Endothelial cell of umbilical vein (primary cell): ENCODE results near the gene PRRT1.

ENCODE experiments used
- CTCF ChIP-seq, 2 donors: IDR thresholded peaks; 1 replicate in 1 of 2; 2 replicates in 1 of 2; pipeline ENCODE4 v1.5.1; 2011; ENCODE audit warnings: low read length in 2 of 2, mild to moderate bottlenecking in 2 of 2, moderate library complexity in 2 of 2, control low read depth in 1 of 2, inconsistent platforms in 1 of 2, low read depth in 1 of 2; ENCODE audit not compliant: insufficient read depth in 1 of 2; ENCODE audit errors: extremely low read depth in 1 of 2
- EZH2 ChIP-seq: IDR thresholded peaks from 2 replicates; pipeline ENCODE4 v1.6.1; 2012; ENCODE audit warnings: borderline replicate concordance, low read depth, mild to moderate bottlenecking, moderate library complexity, low read length, inconsistent platforms; ENCODE audit not compliant: severe bottlenecking
- FOS ChIP-seq: IDR thresholded peaks from 2 replicates; pipeline ENCODE4 v1.6.1; 2011; ENCODE audit warnings: mild to moderate bottlenecking, low read length, moderate library complexity, borderline replicate concordance; ENCODE audit not compliant: insufficient read depth
- GATA2 ChIP-seq: IDR thresholded peaks from 2 replicates; pipeline ENCODE4 v1.7.0; 2011; ENCODE audit warnings: low read depth, mild to moderate bottlenecking, moderate library complexity, mixed read lengths, low read length; ENCODE audit not compliant: insufficient read length, insufficient read depth
- JUN ChIP-seq: IDR thresholded peaks from 2 replicates; pipeline ENCODE4 v1.6.1; 2011; ENCODE audit warnings: borderline replicate concordance, low read depth; ENCODE audit not compliant: insufficient read length, insufficient read depth
- MAX ChIP-seq: IDR thresholded peaks from 2 replicates; pipeline ENCODE4 v1.6.1; 2011; ENCODE audit not compliant: insufficient read depth, insufficient read length
- MYC ChIP-seq: IDR thresholded peaks from one replicate; pipeline ENCODE4 v1.6.1; 2011; ENCODE audit warnings: mild to moderate bottlenecking, low read depth, low read length
- POLR2A ChIP-seq: IDR thresholded peaks from 2 replicates; pipeline ENCODE4 v1.6.1; 2012; ENCODE audit warnings: low read depth, mild to moderate bottlenecking, control low read depth, low read length
- POLR2AphosphoS5 ChIP-seq: IDR thresholded peaks from 2 replicates; pipeline ENCODE4 v1.6.1; 2012; ENCODE audit warnings: low read depth, mild to moderate bottlenecking, control low read depth, low read length, moderate library complexity; ENCODE audit not compliant: insufficient read depth

- TF ChIP-seq CTCF (IDR thresholded peaks at IDR 0.05; ENCODE audit: extremely low read depth in 1 of 2, insufficient read depth in 1 of 2, low read depth in 1 of 2, low read length in 2 of 2), result no peak
- TF ChIP-seq EZH2, result no peak
- TF ChIP-seq POLR2AphosphoS5, result peak; percentile 44
- peak; percentile 62 for TF ChIP-seq POLR2A
- TF ChIP-seq MYC, result no peak
- TF ChIP-seq FOS, result no peak
- no peak for TF ChIP-seq MAX
- TF ChIP-seq JUN, result no peak
- TF ChIP-seq GATA2, result no peak
Measured at GRCh38 chr6:32192608-32193039, 40.9 kb upstream of the PRRT1 start, which contains the start of gene GPSM3.
